AG09309 (cell line): ENCODE data around the gene HYOU1.

ENCODE experiments used
- DNase-seq: peaks from one replicate; pipeline ENCODE4 v3.0.0-alpha.2; 2010; ENCODE audit warnings: low read depth
- H3K4me3 ChIP-seq: 2 replicates; pipeline ENCODE4 v1.5.1; 2011; ENCODE audit warnings: mild to moderate bottlenecking, low read depth, low read length, moderate library complexity; ENCODE audit not compliant: control insufficient read depth
- TF ChIP-seq, protein P1 (sequence below): IDR thresholded peaks from 2 replicates; pipeline ENCODE4 v1.5.1; 2011; ENCODE audit warnings: mild to moderate bottlenecking, low read depth, low read length, inconsistent platforms; ENCODE audit not compliant: insufficient read depth, control insufficient read depth; ENCODE audit errors: missing control alignments

HYOU1 gene

DNA sequence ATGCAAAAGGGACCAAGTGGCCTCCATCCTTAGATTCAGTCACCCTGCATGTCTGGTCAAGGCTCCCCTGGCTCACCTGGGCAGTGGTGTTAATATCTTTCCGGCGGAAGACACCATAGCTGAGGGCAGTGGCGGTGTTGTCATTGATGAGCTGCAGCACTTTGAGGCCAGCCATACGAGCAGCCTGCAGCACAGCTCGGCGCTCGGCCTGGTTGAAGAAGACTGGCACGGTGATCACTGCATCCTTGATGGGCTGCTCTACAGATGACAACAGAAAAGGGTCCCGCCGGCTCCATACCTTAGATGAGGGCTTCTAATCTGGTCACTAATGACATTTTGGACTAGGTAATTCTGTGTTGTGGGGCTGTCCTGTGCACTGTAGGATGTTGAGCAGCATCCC, 2.6 kb downstream of the HYOU1 start:
- TF ChIP-seq, protein P1, sequence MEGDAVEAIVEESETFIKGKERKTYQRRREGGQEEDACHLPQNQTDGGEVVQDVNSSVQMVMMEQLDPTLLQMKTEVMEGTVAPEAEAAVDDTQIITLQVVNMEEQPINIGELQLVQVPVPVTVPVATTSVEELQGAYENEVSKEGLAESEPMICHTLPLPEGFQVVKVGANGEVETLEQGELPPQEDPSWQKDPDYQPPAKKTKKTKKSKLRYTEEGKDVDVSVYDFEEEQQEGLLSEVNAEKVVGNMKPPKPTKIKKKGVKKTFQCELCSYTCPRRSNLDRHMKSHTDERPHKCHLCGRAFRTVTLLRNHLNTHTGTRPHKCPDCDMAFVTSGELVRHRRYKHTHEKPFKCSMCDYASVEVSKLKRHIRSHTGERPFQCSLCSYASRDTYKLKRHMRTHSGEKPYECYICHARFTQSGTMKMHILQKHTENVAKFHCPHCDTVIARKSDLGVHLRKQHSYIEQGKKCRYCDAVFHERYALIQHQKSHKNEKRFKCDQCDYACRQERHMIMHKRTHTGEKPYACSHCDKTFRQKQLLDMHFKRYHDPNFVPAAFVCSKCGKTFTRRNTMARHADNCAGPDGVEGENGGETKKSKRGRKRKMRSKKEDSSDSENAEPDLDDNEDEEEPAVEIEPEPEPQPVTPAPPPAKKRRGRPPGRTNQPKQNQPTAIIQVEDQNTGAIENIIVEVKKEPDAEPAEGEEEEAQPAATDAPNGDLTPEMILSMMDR: no peak
- no peak overlapping the region for H3K4me3 ChIP-seq
- no peak for DNase-seq

- no peak overlapping the region for H3K4me3 ChIP-seq
- TF ChIP-seq, protein P1: no peak
Measured at GRCh38 chr11:119052163-119052814, 4.7 kb downstream of the HYOU1 start.

DNA sequence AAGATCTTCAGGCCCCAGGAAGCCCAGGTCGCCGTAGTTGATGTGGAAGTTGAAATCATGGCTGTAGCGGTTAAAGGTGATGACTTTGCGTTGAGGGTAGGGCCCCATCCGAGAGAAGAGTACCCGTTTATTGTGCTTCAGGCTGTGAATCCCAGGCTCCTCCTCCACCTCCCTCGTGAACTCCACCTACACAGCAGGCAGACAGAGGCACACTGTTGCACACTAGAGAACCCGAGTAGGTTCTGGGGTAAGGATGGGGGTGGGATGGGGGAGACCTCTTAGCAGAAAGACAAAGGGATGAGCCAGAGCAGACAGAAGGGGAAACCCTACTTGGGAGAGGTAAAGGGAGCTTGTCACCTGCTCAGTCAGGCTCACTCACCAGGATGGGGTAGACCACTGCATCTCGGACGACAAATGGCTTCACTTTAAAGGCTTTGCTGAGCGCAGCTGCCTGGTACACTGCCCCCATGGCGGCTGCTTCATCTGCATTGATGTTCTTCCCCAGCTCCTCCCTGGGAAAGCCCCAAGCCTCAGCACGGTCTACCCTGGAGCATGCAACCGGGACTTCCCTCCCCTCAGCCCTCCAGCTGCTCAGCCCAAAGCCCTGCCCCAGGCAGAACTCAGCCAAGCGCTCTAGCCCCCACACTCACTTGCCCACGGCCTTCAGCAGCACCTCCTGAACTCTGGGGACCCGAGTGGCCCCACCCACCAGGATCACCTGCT, 5.4 kb downstream of the HYOU1 start:
- DNase-seq: no peak

More at GRCh38 chr11:119052163-119052814, 4.7 kb downstream of the HYOU1 start:
- no peak for DNase-seq

DNA sequence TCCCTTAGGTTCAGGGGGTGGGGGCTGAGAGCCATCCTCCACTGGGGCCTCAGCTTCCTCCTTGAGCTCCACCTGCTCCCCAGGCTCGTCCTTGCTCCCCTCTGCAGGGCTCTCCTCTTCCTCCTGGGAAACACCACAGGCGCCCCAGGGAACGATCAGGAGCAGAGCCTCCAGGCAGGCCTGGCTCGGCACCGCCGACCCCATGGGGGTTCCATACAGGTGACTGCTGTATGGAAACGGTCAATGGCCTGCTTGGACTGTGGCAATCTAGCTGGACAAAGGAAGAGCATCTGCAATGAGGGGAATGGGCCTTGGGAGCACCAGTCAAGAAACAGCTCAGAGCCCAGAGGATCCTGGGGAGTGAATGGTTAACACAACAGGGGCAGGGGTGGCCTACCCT, 7.9 kb downstream of the HYOU1 start:
- no peak overlapping the region for H3K4me3 ChIP-seq
- no peak for DNase-seq
- TF ChIP-seq, protein P1: no peak

More for the DNA sequence above, 5.4 kb downstream of the HYOU1 start:
- TF ChIP-seq, protein P1: no peak
- H3K4me3 ChIP-seq: no peak overlapping the region

DNA sequence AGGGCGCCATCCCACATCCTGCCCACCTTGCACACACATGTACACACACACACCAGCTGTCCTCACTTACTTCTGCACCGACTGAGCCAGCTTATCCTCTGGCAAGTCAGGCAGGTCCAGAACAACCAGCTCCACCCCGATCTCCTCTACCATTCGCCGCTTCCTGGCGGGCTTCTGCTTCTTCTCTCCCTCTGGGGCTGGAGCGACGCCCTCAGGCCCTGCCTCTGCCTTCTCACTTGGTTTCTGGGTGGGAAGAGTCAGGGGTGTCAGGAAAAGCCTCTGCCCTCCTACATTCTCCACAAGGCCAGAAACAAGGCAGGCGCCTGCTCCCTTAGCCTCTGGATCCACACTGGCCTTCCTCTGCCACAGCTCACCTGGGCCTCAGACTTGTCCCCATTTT, 8.4 kb downstream of the HYOU1 start:
- TF ChIP-seq, protein P1: no peak
- no peak for DNase-seq
- H3K4me3 ChIP-seq: no peak overlapping the region

DNA sequence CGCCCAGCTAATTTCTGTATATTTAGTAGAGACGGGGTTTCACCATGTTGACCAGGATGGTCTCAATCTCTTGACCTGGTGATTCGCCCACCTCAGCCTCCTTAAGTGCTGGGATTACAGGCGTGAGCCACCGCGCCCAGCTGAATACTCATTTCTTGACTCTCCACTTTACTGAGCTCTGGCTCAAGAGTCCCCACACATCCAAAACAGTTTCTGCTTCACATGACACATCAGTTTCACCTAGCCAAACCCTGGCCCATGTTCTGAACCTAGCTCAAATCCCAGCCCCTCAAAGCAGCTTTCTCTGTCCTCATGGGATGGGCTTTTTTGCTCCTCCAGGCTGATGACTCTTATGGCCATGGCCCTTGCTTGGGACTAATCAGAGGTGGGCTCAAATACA, 9.8 kb downstream of the HYOU1 start:
- no peak overlapping the region for H3K4me3 ChIP-seq
- DNase-seq: no peak
- TF ChIP-seq, protein P1: no peak
